Measurements from ENCODE around the gene SRSF11.

DNA sequence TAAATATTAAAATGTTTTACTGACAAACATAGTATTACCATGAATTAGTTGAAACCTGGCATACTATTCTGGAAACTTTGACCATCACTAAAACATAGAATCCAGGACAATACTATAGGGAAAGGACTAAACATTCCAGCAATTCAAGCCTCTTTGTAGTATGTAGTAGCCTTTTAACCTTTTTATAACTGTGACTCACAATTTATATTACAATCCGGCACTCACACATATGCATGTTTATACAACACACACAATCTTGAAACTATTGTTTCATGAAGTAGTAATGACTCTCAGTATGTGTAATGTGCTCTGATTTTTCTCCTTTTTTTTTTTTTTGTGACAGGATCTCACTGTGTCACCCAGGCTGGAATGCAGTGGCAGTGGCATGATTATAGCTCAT, 69.0 kb downstream of the SRSF11 start:
- TF ChIP-seq, protein P1, sequence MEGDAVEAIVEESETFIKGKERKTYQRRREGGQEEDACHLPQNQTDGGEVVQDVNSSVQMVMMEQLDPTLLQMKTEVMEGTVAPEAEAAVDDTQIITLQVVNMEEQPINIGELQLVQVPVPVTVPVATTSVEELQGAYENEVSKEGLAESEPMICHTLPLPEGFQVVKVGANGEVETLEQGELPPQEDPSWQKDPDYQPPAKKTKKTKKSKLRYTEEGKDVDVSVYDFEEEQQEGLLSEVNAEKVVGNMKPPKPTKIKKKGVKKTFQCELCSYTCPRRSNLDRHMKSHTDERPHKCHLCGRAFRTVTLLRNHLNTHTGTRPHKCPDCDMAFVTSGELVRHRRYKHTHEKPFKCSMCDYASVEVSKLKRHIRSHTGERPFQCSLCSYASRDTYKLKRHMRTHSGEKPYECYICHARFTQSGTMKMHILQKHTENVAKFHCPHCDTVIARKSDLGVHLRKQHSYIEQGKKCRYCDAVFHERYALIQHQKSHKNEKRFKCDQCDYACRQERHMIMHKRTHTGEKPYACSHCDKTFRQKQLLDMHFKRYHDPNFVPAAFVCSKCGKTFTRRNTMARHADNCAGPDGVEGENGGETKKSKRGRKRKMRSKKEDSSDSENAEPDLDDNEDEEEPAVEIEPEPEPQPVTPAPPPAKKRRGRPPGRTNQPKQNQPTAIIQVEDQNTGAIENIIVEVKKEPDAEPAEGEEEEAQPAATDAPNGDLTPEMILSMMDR (optimal IDR thresholded peaks at IDR 0.05 in 1 of 3, IDR thresholded peaks at IDR 0.05 in 1 of 3, conservative IDR thresholded peaks at IDR 0.05 in 1 of 3; ENCODE audit: extremely low read depth in 1 of 3, insufficient read depth in 2 of 3, low read length in 3 of 3): no peak
- no peak for TF ChIP-seq EZH2 (IDR thresholded peaks at IDR 0.05; ENCODE audit: low read length)

Data from keratinocyte (primary cell).